Stimulated activated CD4-positive, alpha-beta T cell treated with anti-CD3 and anti-CD28 coated beads, Interleukin-4, amount 100 ng/mL, for 48 hours (primary cell): ENCODE measurements around the gene SERAC1.

Experiments
- DNase-seq, 2 donors: peaks; one replicate each; pipeline ENCODE4 v3.0.0-alpha.2; 2020; ENCODE audit warnings: low read depth in 2 of 2

SERAC1 gene

GRCh38 chr6:158078320-158078719 is 89.7 kb downstream of the SERAC1 start:
- no peak for DNase-seq

GRCh38 chr6:158077676-158078075 is 90.4 kb downstream of the SERAC1 start:
- DNase-seq: no peak

GRCh38 chr6:158076548-158076947 is 91.5 kb downstream of the SERAC1 start:
- no peak for DNase-seq

GRCh38 chr6:158073776-158074175 is 94.3 kb downstream of the SERAC1 start:
- no peak for DNase-seq

- DNase-seq: peak; percentile 52 to 62
Measured at GRCh38 chr6:158072083-158072721, 95.9 kb downstream of the SERAC1 start.

- DNase-seq: no peak
Measured at GRCh38 chr6:158071121-158072082, 96.7 kb downstream of the SERAC1 start.

GRCh38 chr6:158070513-158070912 is 97.5 kb downstream of the SERAC1 start:
- DNase-seq: no peak

- DNase-seq: no peak
Measured at GRCh38 chr6:158069800-158070195, 98.3 kb downstream of the SERAC1 start.

GRCh38 chr6:158068893-158069799 is 98.9 kb downstream of the SERAC1 start:
- DNase-seq: no peak

- DNase-seq: no peak
Measured at GRCh38 chr6:158068156-158068892, 99.7 kb downstream of the SERAC1 start.

- DNase-seq: no peak
Measured at GRCh38 chr6:158067436-158068015, 100.5 kb downstream of the SERAC1 start.

- DNase-seq: no peak
Measured at GRCh38 chr6:158066136-158066781, 101.8 kb downstream of the SERAC1 start.

GRCh38 chr6:158064725-158065251 is 103.3 kb downstream of the SERAC1 start:
- no peak for DNase-seq

- no peak for DNase-seq
Measured at GRCh38 chr6:158063736-158064135, 104.3 kb downstream of the SERAC1 start.

- no peak for DNase-seq
Measured at GRCh38 chr6:158061709-158062461, 106.2 kb downstream of the SERAC1 start.

- no peak for DNase-seq
Measured at GRCh38 chr6:158061361-158061708, 106.7 kb downstream of the SERAC1 start.

GRCh38 chr6:158060455-158061360 is 107.4 kb downstream of the SERAC1 start:
- no peak for DNase-seq
